Fibroblast of pulmonary artery (primary cell): ENCODE measurements around the gene NAALADL1.
"Not testable (repeated sequence)": the region's sequence is repeated elsewhere in the genome, so short reads cannot be mapped to it uniquely, and the experiment has no call there.

Experiments
- DNase-seq: peaks from one replicate; pipeline ENCODE4 v3.0.0-alpha.2; 2010; ENCODE audit warnings: low read depth
- H3K4me3 ChIP-seq: replicated peaks from 2 replicates; pipeline ENCODE4 v1.5.1; 2011; ENCODE audit warnings: low read depth, mild to moderate bottlenecking, control low read depth, low read length, moderate library complexity
- TF ChIP-seq, protein P1 (sequence below): IDR thresholded peaks from 2 replicates; pipeline ENCODE4 v1.5.1; 2011; ENCODE audit warnings: mild to moderate bottlenecking, control low read depth, low read length, inconsistent platforms; ENCODE audit errors: missing control alignments

NAALADL1 gene

GRCh38 chr11:65027213-65028067 is 30.9 kb downstream of the NAALADL1 start, which contains the start of gene SNX15:
SNX15 (plus strand) TSS chr11:65027439; CDS start chr11:65027538, 99 bp downstream.
- H3K4me3 ChIP-seq: peak within 1 kb of the TSS; percentile 64
- TF ChIP-seq, protein P1, sequence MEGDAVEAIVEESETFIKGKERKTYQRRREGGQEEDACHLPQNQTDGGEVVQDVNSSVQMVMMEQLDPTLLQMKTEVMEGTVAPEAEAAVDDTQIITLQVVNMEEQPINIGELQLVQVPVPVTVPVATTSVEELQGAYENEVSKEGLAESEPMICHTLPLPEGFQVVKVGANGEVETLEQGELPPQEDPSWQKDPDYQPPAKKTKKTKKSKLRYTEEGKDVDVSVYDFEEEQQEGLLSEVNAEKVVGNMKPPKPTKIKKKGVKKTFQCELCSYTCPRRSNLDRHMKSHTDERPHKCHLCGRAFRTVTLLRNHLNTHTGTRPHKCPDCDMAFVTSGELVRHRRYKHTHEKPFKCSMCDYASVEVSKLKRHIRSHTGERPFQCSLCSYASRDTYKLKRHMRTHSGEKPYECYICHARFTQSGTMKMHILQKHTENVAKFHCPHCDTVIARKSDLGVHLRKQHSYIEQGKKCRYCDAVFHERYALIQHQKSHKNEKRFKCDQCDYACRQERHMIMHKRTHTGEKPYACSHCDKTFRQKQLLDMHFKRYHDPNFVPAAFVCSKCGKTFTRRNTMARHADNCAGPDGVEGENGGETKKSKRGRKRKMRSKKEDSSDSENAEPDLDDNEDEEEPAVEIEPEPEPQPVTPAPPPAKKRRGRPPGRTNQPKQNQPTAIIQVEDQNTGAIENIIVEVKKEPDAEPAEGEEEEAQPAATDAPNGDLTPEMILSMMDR: peak; percentile 64

DNA sequence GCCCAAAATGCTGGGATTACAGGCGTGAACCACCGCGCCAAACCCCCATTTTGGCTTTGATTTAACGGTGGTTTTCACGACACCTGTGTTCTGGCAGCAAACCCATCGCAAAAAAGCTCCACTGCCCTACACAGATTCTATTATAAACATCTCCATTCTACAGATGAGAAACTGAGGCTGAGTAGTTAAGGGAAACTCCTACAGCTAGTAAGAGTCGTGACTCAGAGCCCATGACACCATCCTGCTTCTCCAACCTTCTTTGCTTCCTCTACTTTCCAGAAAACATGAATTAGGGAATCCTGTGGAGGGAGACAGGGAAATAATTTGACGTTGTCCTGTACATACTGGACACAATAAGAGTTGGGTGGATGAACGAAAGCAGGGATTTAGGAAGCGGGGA is 31.5 kb downstream of the NAALADL1 start:
- TF ChIP-seq, protein P1: no peak
- peak overlapping the region; percentile 64 for H3K4me3 ChIP-seq
- no peak for DNase-seq

More at GRCh38 chr11:65027213-65028067, 30.9 kb downstream of the NAALADL1 start, which contains the start of gene SNX15:
- peak; percentile 98 for DNase-seq

GRCh38 chr11:65023502-65023901 is 34.9 kb downstream of the NAALADL1 start:
- not testable (repeated sequence) for H3K4me3 ChIP-seq, DNase-seq

DNA sequence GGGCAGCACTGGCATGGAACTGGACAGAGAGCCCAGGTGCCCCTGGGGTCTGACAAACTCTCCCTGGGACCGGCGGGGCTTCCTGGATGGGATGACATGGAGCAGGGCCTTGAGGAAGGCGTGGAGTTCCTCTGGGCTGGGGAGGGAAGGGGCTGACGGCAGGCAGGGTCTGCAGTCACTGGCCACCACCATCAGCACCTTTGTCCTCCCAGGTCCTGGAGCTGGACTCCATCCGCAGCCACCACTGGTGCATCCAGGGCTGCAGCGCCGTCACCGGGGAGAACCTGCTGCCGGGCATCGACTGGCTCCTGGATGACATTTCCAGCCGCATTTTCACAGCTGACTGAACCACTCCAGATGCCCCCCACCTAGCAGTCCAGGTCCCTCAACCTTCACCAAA is 36.8 kb downstream of the NAALADL1 start:
- DNase-seq: no peak
- H3K4me3 ChIP-seq: no peak overlapping the region
- TF ChIP-seq, protein P1: no peak

DNA sequence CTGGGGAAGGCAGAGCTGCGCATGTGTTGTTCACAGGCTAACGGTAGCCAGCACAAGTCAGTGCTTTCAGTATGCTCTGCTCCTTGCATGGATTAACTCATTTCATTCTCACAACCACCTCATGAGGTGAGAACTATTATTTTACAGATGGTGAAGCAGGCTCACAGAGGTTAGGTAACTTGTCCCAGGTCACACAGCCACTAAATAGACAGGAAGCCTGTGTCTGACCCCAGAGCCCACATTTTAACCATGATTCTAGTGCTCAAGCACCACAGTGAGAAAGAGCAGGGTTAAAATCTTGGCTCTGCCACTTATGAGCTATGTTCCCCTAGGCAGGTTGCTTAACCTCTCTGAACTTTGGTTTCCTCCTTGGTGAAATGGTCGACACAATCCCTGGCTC is 37.4 kb downstream of the NAALADL1 start:
- TF ChIP-seq, protein P1: no peak

DNA sequence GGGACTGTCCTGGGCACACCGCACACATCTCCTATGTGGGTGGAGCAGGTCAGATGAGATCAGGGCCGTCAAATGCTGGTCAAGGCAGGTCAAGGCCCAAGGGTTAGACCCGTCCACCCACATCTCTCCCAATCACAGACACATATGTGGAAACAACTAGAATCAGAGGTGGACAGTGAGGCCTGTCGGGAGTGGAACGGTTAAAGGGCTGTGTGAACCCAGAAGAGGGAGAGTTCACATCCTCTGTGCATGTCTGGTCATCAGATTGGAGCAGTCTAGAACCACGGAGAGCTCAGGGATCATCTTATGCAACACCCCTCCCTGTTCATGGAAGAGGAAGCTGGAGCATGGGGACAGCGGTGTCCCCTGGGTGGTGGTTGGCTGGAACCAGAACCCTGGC is 38.5 kb downstream of the NAALADL1 start:
- no peak overlapping the region for H3K4me3 ChIP-seq
- TF ChIP-seq, protein P1: no peak
- no peak for DNase-seq

More for the DNA sequence above, 37.4 kb downstream of the NAALADL1 start:
- no peak overlapping the region for H3K4me3 ChIP-seq
- no peak for DNase-seq

- no peak for DNase-seq
- H3K4me3 ChIP-seq: no peak overlapping the region
- TF ChIP-seq, protein P1: no peak
Measured at GRCh38 chr11:65017937-65018336, 40.4 kb downstream of the NAALADL1 start.
